DND-41 (cell line): ENCODE data around the gene ARHGAP18.

ENCODE experiments used
- ATAC-seq: fragments of 200-7000 bp; cut with Tn5 transposase; 3 replicates; pipeline ENCODE4 v1.9.1; 2021; ENCODE audit warnings: low read depth; ENCODE audit not compliant: insufficient read depth
- DNase-seq: peaks from one replicate; pipeline ENCODE4 v3.0.0-alpha.2; 2020
- H2AFZ ChIP-seq: 2 replicates; pipeline ENCODE4 v1.6.0; 2012; ENCODE audit warnings: low read depth, low read length
- H3K27ac ChIP-seq: 2 replicates; pipeline ENCODE4 v1.5.1; 2012; ENCODE audit warnings: low read length, inconsistent platforms
- H3K27me3 ChIP-seq: fragments of 200-600 bp; sonication (generic); 2 replicates; pipeline ENCODE4 v1.6.0; 2012; ENCODE audit warnings: low read length, mild to moderate bottlenecking, inconsistent platforms; ENCODE audit not compliant: insufficient read depth, poor library complexity
- H3K36me3 ChIP-seq: 2 replicates; pipeline ENCODE4 v1.5.1; 2012; ENCODE audit warnings: low read length, inconsistent platforms; ENCODE audit not compliant: insufficient read depth
- H3K4me1 ChIP-seq: 2 replicates; pipeline ENCODE4 v1.5.1; 2012; ENCODE audit warnings: mild to moderate bottlenecking, low read length; ENCODE audit not compliant: insufficient read depth
- H3K4me2 ChIP-seq: 2 replicates; pipeline ENCODE4 v1.6.0; 2012; ENCODE audit warnings: mild to moderate bottlenecking, moderate library complexity, low read length, inconsistent platforms; ENCODE audit not compliant: insufficient read depth
- H3K4me3 ChIP-seq, 2 experiments: fragments of 200-600 bp in 1 of 2; shearing (Covaris generic) in 1 of 2; 2 replicates each; pipeline ENCODE4 v1.5.1; 2012 to 2016; ENCODE audit warnings: inconsistent platforms in 2 of 2, low read length in 2 of 2, mild to moderate bottlenecking in 2 of 2, low read depth in 1 of 2, moderate library complexity in 1 of 2
- H3K79me2 ChIP-seq: 2 replicates; pipeline ENCODE4 v1.6.0; 2012; ENCODE audit warnings: low read length, inconsistent platforms; ENCODE audit not compliant: insufficient read depth
- H3K9ac ChIP-seq: 2 replicates; pipeline ENCODE4 v1.6.0; 2012; ENCODE audit warnings: low read depth, mild to moderate bottlenecking, inconsistent platforms, low read length, moderate library complexity
- H3K9me3 ChIP-seq: 2 replicates; pipeline ENCODE4 v1.5.1; 2012; ENCODE audit warnings: low read length, moderate library complexity, mild to moderate bottlenecking, inconsistent platforms; ENCODE audit not compliant: insufficient read depth, severe bottlenecking
- H4K20me1 ChIP-seq: 2 replicates; pipeline ENCODE4 v1.6.0; 2012; ENCODE audit warnings: low read length; ENCODE audit not compliant: insufficient read depth
- CTCF ChIP-seq: IDR thresholded peaks from 2 replicates; pipeline ENCODE4 v1.5.1; 2012; ENCODE audit warnings: borderline replicate concordance, low read length, moderate library complexity, mild to moderate bottlenecking; ENCODE audit not compliant: poor library complexity, severe bottlenecking; ENCODE audit errors: extremely low read depth
- EZH2 ChIP-seq: IDR thresholded peaks from 3 replicates; pipeline ENCODE4 v1.6.1; 2012; ENCODE audit warnings: borderline replicate concordance, low read depth, mild to moderate bottlenecking, moderate library complexity, low read length, inconsistent platforms; ENCODE audit not compliant: severe bottlenecking

The ARHGAP18 gene

GRCh38 chr6:129614464-129614863, 95.5 kb downstream of the ARHGAP18 start:
- no peaks in the 10 kb centered on the region for H3K27me3 ChIP-seq
- H3K9ac ChIP-seq: no peak overlapping the region
- no peak overlapping the region for H3K27ac ChIP-seq
- no peak overlapping the region for H3K4me3 ChIP-seq
- no peaks in the 10 kb centered on the region for H4K20me1 ChIP-seq
- no peaks in the 10 kb centered on the region for H3K9me3 ChIP-seq
- TF ChIP-seq EZH2: no peak
- no peak for TF ChIP-seq CTCF
- H3K4me2 ChIP-seq: no peak overlapping the region
- DNase-seq: no peak
- no peaks in the 10 kb centered on the region for H3K79me2 ChIP-seq
- ATAC-seq: no peak
- H3K4me1 ChIP-seq: no peaks in the 10 kb centered on the region
- no peaks in the 10 kb centered on the region for H3K36me3 ChIP-seq
- no peak overlapping the region for H2AFZ ChIP-seq

- no peaks in the 10 kb centered on the region for H3K36me3 ChIP-seq
- no peak overlapping the region for H3K27ac ChIP-seq
- H3K9ac ChIP-seq: no peak overlapping the region
- H3K4me1 ChIP-seq: no peaks in the 10 kb centered on the region
- ATAC-seq (no peak), DNase-seq (no peak)
- no peaks in the 10 kb centered on the region for H3K9me3 ChIP-seq
- H3K4me3 ChIP-seq: no peak overlapping the region
- H3K27me3 ChIP-seq: no peaks in the 10 kb centered on the region
- H3K79me2 ChIP-seq: no peaks in the 10 kb centered on the region
- no peak overlapping the region for H3K4me2 ChIP-seq
- no peak overlapping the region for H2AFZ ChIP-seq
- no peaks in the 10 kb centered on the region for H4K20me1 ChIP-seq
- TF ChIP-seq CTCF (no peak), EZH2 (no peak)
Observed at GRCh38 chr6:129612440-129612839, 97.5 kb downstream of the ARHGAP18 start.

- no peak for TF ChIP-seq EZH2
- no peak for TF ChIP-seq CTCF
- Histone ChIP-seq H3K27me3 (no peaks in the 10 kb centered on the region), H2AFZ (no peak overlapping the region), H4K20me1 (no peaks in the 10 kb centered on the region), H3K4me2 (no peak overlapping the region), H3K9ac (no peak overlapping the region), H3K36me3 (no peaks in the 10 kb centered on the region), H3K4me3 (no peak overlapping the region), H3K79me2 (no peaks in the 10 kb centered on the region), H3K9me3 (no peaks in the 10 kb centered on the region), H3K27ac (no peak overlapping the region), H3K4me1 (no peaks in the 10 kb centered on the region)
- DNase-seq (no peak), ATAC-seq (no peak)
Observed at GRCh38 chr6:129609635-129610034, 100.3 kb downstream of the ARHGAP18 start.
